HG02852 (cell line): ENCODE measurements around the gene ATP2B2.
A peak's percentile ranks its signal among the peaks of the same experiment; 100 is the strongest.
"Not testable (repeated sequence)": the region's sequence is repeated elsewhere in the genome, so short reads cannot be mapped to it uniquely, and the experiment has no call there.

ENCODE experiments used
- ATAC-seq: cut with Tn5 transposase; IDR thresholded peaks from one replicate; pipeline ENCODE4 v1.9.1; 2021; ENCODE audit warnings: mild to moderate bottlenecking, moderate library complexity; ENCODE audit not compliant: unreplicated experiment

Gene ATP2B2

GRCh38 chr3:10315101-10315500, 190.3 kb downstream of the ATP2B2 start:
- ATAC-seq: no peak

DNA sequence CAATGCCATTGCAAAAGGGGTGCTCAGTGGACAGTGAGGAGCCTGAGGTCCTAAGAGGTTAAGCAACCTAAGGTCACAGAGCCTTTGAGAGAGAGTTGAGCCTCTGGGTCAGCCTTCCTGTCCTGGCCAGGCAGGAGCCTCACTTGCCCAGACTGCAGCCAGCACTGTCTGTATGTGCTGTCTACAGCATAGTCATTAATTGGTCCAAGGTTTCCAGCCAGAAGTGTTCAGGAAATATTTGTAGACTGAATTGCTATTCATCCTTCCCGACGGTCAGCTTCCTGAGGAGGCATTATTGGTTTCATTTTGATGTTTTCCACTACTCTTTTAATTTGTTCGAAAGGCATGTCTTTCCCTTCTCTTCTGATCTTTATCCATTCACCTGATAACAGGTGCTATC, 192.5 kb downstream of the ATP2B2 start:
- ATAC-seq: no peak

DNA sequence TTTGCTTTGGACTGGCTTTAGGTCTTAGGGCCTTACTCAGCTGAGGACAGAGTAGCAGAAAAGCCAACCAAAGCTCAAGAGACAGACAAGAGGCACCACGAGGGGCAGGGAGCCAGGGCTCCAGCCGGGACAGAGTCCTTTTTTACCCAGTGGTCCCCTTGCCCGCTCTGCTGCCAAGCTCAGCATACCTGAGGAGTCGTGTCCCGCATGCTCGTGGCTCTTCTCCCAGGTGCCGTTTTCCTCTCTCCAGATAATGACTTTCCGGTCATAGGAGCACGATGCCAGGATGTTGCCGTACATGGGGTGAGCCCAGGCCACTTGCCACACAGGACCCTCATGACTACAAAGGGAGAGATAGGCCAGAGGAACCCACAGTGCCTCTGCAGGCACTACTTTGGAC, 193.0 kb downstream of the ATP2B2 start:
- ATAC-seq: no peak

DNA sequence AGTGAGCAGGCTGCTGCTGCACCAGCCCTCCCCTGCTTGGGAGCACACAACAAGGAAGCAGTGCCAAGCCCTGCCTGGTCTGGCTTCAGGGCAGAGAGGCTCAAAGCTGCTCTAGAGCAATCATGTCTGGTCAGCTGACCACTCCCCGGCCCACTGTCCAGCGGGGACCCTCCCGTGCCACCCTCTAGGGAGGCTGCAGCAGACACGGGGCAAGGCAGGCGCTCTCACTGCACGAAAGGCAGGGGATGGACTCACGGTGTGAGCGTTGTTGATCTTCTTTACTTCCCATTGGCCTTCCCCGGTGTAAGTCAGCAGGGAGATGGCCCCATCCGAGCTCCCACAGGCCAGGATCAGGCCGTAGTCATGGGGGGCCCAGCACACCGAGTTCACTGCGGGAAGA, 193.7 kb downstream of the ATP2B2 start:
- ATAC-seq: no peak

- no peak for ATAC-seq
These were observed 194.8 kb downstream of the ATP2B2 start for GRCh38 chr3:10310578-10310977.

DNA sequence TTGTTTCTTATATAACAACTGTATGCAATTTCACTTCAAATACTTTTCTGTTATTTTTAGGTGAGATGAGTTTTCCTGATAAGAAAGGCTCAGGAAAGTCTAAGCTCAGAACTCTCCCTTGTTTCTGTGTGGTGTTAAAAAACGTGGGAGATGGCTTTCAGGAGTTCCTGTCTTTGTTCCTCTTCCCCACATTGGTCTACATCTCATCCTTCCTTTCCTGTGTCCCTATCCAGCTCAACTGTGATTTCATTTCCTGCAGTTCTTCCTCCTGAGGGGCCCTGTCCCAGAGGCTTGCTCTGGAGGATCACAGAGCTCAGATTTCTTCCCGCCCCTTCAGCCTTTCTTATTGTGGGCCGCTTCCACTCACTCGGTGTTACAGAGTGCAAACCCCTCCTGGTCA, 195.7 kb downstream of the ATP2B2 start:
- ATAC-seq: no peak

DNA sequence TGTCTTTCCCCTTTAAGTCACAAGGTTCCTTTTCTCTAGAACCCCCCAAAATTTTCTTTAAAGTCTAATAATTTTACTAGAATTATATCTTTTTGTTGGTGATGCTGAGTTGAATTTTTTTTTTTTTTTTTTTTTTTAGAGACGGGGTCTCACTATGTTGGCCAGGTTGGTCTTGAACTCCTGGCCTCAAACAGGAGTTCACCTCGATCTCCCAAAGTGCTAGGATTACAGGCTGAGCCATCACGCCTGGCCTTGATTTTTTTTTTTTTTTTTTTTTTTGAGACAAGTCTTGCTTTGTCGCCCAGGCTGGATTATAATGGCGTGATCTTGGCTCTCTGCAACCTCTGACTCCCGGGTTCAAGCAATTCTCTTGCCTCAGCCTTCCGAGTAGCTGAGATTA, 196.7 kb downstream of the ATP2B2 start:
- ATAC-seq: no peak

- no peak for ATAC-seq
These were observed 199.2 kb downstream of the ATP2B2 start for GRCh38 chr3:10306156-10306555.

DNA sequence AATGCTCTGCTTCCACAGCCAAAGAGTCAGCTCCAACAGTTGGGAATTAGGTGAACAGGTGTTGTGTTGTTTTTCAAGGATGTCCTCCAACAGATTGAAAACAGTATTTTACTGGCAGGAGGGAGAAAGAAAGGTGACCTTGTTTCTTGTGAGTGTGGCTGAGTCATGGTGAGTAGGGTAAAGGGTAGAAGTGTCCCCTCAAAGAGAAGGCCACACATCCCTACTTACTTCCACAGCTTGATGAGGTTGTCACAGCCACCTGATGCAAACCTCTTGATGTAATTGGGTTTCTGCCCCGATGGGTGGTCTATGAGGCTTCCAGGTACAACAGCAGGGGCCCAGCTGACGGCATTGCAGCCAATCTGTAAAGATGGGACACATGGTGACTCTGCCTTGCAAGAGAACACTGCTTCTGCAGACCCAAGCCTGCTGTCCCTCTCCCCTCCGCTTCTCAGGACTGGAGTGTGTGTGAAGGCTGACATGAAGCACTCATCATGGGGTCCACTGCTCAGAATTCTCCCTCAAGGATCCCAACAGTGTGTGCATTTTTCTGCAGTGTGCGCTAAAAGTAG, 200.0 kb downstream of the ATP2B2 start:
- no peak for ATAC-seq

DNA sequence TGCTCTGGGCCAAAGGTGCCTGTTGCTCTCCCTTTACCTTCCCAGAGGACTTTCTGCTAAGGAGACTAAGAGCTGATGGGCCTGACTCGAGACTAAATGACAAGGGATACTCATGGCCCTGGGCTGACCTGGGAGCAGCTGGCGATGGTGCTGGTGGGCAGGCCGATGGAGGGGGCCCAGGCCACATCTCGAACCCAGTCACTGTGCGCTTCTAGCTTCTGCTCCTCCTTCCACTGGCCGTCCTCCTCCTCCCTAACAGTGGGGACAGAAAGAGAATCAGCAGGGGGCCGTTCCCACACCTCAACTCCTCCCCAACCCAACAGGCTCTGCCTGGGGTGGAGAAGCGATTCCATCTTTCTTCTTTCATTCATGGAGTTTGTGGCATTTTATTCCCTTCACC, 200.5 kb downstream of the ATP2B2 start:
- ATAC-seq: no peak

GRCh38 chr3:10303785-10304184, 201.6 kb downstream of the ATP2B2 start:
- no peak for ATAC-seq

DNA sequence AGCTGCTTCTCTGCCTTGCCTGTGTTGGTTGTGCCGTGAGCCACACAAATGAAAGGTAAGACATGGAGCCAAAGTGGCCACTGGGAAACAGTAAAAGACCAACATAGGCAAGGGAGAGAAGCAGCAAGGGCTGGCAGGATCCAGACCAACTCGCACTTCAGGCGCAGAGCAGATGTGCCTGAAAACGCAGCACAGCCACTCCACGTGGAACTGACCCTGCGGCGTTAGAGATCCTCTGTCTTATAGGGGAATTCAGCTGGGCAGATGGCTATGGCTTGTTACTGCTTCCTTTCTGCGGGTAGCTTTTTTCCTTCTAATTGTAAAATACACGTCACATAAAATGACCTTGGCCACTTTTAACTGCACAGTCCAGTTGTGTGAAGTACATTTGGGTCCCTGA, 202.3 kb downstream of the ATP2B2 start:
- no peak for ATAC-seq

DNA sequence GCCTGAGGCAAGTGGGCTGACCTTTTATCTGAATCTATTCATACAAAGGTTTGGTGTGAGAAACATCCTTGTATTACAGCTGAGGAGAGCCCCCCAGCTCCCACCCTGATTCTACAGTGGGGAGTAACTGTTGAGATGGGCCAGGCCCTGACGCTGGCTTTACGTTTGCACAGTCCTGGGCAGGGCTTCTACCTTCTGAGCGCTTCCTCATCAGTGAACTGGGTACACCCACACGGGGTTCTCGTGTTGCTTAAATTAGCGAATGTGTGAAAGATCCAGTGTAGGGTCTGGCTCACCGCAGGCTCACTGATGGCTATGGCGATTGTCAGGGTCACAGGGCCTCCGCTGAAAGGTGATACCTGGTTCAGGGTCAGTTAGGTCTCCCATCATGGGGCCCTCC, 205.3 kb downstream of the ATP2B2 start:
- peak; percentile 8 for ATAC-seq

DNA sequence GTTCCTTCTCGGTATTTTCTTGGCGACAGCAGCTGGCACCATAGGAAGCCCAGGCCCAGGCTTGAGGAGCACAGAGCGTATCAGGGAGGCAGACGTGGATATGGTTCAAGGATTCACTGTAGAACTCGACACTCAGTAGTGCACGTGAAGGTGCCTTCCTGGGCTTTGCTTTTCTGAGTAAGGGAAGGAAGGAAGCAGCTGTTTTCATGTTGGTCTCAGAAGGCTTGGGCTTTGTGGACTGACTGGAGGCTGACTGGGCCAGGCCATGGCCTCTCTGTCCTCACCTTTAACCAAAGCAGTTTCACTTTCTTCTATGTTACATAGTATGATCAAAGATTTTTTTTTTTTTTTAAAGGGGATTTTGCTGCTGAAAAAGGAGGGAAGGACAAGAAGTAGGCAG, 205.7 kb downstream of the ATP2B2 start:
- peak; percentile 75 for ATAC-seq

DNA sequence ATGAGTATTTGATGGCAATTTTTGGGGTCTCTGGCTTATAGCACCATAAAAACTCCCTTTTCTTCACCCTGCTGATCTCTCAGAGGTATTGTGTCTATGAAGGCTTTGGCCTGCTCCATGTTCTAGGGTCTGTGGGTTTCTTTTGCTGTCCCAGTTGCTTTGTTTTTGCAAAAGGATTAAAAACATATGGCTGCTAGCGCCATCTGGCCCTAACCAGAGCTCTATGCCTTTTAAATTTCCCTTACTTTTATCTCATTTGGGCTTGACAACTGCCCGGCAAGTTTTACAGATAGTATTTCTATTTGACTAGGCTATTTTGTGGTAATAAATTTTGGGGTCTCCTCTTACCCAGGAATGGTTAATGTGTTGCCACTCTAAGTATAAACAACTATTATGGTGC, 206.2 kb downstream of the ATP2B2 start:
- ATAC-seq: no peak

GRCh38 chr3:10298064-10298463, 207.3 kb downstream of the ATP2B2 start:
- not testable (repeated sequence) for ATAC-seq

DNA sequence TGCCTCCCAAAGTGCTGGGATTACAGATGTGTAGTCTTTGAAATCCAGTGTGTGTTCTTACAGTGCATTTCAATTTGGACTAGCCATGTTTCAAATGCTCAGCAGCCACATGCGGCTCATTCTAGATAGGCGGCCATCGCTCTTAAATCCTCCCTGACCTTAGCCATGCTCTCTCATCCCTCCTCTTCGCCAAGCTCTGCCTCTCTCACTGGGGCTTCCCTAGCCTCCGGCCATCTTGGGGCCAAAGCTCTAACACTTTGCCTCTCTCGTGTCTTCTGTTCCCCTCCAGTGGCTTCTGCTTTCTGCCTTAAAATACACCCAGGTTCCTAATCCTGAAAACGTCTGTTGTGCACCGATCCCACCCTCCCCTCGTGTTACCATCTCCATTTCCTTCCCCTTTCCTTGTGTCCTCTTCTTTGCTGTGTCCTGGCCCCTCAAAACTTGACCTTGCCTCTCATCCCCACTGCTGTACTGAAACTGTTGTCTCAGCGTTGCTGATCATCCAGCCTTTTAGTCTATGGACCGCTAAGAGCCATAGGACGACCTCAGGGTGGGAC, 211.3 kb downstream of the ATP2B2 start:
- ATAC-seq: no peak

GRCh38 chr3:10292505-10293419, 212.6 kb downstream of the ATP2B2 start, which contains the start of gene GHRL:
TSS of gene GHRL (minus strand) at chr3:10292947. CDS start at chr3:10290180, 2,767 bp downstream.
- peak; percentile 85 for ATAC-seq

- ATAC-seq: no peak
These were observed 213.7 kb downstream of the ATP2B2 start for GRCh38 chr3:10291641-10292040.

GRCh38 chr3:10290481-10291176, 214.8 kb downstream of the ATP2B2 start:
- ATAC-seq: no peak

- ATAC-seq: no peak
These were observed 215.5 kb downstream of the ATP2B2 start for GRCh38 chr3:10289787-10290355.
